B cell (primary cell): ENCODE data around the gene PRDX3. TPM values are rescaled to one million over a fixed set of nuclear protein-coding genes. Genes with fewer than 3 reads are reported as not detected.

Experiments
- ATAC-seq: fragments of 200-7000 bp; cut with Tn5 transposase; one replicate; pipeline ENCODE4 v1.10.0; 2021; ENCODE audit warnings: low read depth, mild to moderate bottlenecking, moderate number of reproducible peaks, moderate library complexity
- CTCF ChIA-PET: fragments of 350-600 bp; sonication (Branson Sonifier 250); formaldehyde crosslinking; loops from one replicate; lab custom pipeline; 2021; ENCODE audit warnings: antibody characterized with exemption, inconsistent platforms; lab: Charles Lee
- POLR2A ChIA-PET: fragments of 350-600 bp; sonication (Branson Sonifier 250); formaldehyde crosslinking; loops from one replicate; lab custom pipeline; 2021; ENCODE audit warnings: antibody characterized with exemption; lab: Charles Lee
- DNase-seq: peaks from one replicate; pipeline ENCODE4 v3.0.0; 2013
- H2AFZ ChIP-seq: 2 replicates; pipeline ENCODE4 v1.6.1; 2012; ENCODE audit warnings: mild to moderate bottlenecking, low read depth, low read length; ENCODE audit not compliant: insufficient read depth, poor library complexity, severe bottlenecking
- H3K27ac ChIP-seq, 2 donors: 1 replicate in 1 of 2; 2 replicates in 1 of 2; pipeline ENCODE4 v1.5.1; 2012 to 2013; ENCODE audit warnings: low read length in 2 of 2, mild to moderate bottlenecking in 2 of 2, moderate library complexity in 1 of 2
- H3K27me3 ChIP-seq, 4 experiments: fragments of 200-600 bp in 1 of 4; sonication (generic) in 1 of 4; replicated peaks in 1 of 4; 1 replicate in 2 of 4; 2 replicates in 2 of 4; pipeline versions ENCODE4 v1.6.1 to v1.7.0; 2013 to 2016; ENCODE audit warnings: low read length in 3 of 4, mild to moderate bottlenecking in 2 of 4, mixed read lengths in 1 of 4, moderate library complexity in 1 of 4; ENCODE audit not compliant: insufficient read depth in 4 of 4, control insufficient read depth in 3 of 4; ENCODE audit errors: control extremely low read depth in 1 of 4
- H3K36me3 ChIP-seq, 2 experiments: replicated peaks in 1 of 2; 1 replicate in 1 of 2; 2 replicates in 1 of 2; pipeline versions ENCODE4 v1.6.1 to v1.7.1; 2013; ENCODE audit warnings: low read length in 1 of 2; ENCODE audit not compliant: insufficient read depth in 2 of 2, control insufficient read depth in 1 of 2; ENCODE audit errors: control extremely low read depth in 1 of 2, extremely low read depth in 1 of 2
- H3K4me1 ChIP-seq, 2 donors: fragments of 200-600 bp in 1 of 2; sonication (generic) in 1 of 2; 1 replicate in 1 of 2; 2 replicates in 1 of 2; pipeline versions ENCODE4 v1.5.1 to v1.6.1; 2013 to 2017; ENCODE audit warnings: low read length in 2 of 2; ENCODE audit not compliant: control insufficient read depth in 2 of 2, insufficient read depth in 2 of 2
- H3K4me2 ChIP-seq: replicated peaks from 2 replicates; pipeline ENCODE3; 2012; ENCODE audit warnings: mild to moderate bottlenecking, low read depth, low read length; ENCODE audit not compliant: poor library complexity, severe bottlenecking
- H3K4me3 ChIP-seq, 5 experiments: fragments of 200-600 bp in 1 of 5; sonication (generic) in 1 of 5; 1 replicate in 3 of 5; 2 replicates in 2 of 5; pipeline versions ENCODE4 v1.5.1 to v1.7.0; 2011 to 2016; ENCODE audit warnings: low read length in 4 of 5, mild to moderate bottlenecking in 4 of 5, low read depth in 2 of 5, control low read depth in 1 of 5, moderate library complexity in 1 of 5; ENCODE audit not compliant: insufficient read depth in 1 of 5; ENCODE audit errors: control extremely low read depth in 1 of 5, extremely low read depth in 1 of 5
- H3K79me2 ChIP-seq: fragments of 200-600 bp; sonication (generic); one replicate; pipeline ENCODE4 v1.6.0; 2016; ENCODE audit warnings: low read length; ENCODE audit not compliant: control insufficient read depth, insufficient read depth
- H3K9ac ChIP-seq: fragments of 200-600 bp; sonication (generic); 2 replicates; pipeline ENCODE4 v1.6.1; 2017; ENCODE audit warnings: mild to moderate bottlenecking, low read length, moderate library complexity
- H3K9me3 ChIP-seq, 3 donors: one replicate each; pipeline versions ENCODE4 v1.6.1 to v1.7.1; 2013; ENCODE audit warnings: low read length in 2 of 3; ENCODE audit not compliant: control insufficient read depth in 2 of 3, insufficient read depth in 1 of 3; ENCODE audit errors: control extremely low read depth in 1 of 3
- H4K20me1 ChIP-seq: 2 replicates; pipeline ENCODE4 v1.6.0; 2012; ENCODE audit warnings: mild to moderate bottlenecking, low read length; ENCODE audit not compliant: insufficient read depth, control insufficient read depth, poor library complexity, severe bottlenecking
- H3K27ac Mint-ChIP-seq: one replicate; pipeline ENCODE4 v1.8.0; 2021; ENCODE audit warnings: mixed read lengths
- H3K27me3 Mint-ChIP-seq: one replicate; pipeline ENCODE4 v1.8.0; 2021; ENCODE audit warnings: mixed read lengths
- H3K4me1 Mint-ChIP-seq: one replicate; pipeline ENCODE4 v1.8.0; 2021; ENCODE audit warnings: mixed read lengths
- H3K4me3 Mint-ChIP-seq: one replicate; pipeline ENCODE4 v1.8.0; 2021; ENCODE audit warnings: mixed read lengths
- H3K9me3 Mint-ChIP-seq: one replicate; pipeline ENCODE4 v1.8.0; 2022; ENCODE audit warnings: mixed read lengths; ENCODE audit not compliant: insufficient read depth
- CTCF ChIP-seq: fragments of 200-600 bp; IDR thresholded peaks from one replicate; pipeline ENCODE4 v1.8.0; 2022; ENCODE audit warnings: antibody characterized with exemption, mild to moderate bottlenecking
- EZH2 ChIP-seq: IDR thresholded peaks from 2 replicates; pipeline ENCODE4 v1.6.1; 2012; ENCODE audit warnings: borderline replicate concordance, low read depth, mild to moderate bottlenecking, moderate library complexity, low read length; ENCODE audit not compliant: insufficient read depth, poor library complexity, severe bottlenecking
- WGBS: methylation state at CpG from one replicate; pipeline ENCODE4 v1.1.5; 2013; ENCODE audit warnings: missing lambda C conversion rate; ENCODE audit not compliant: insufficient coverage; 5-methylcytosine and 5-hydroxymethylcytosine counted together
- intact Hi-C: fragments of 100-400 bp; cut with micrococcal nuclease; formaldehyde crosslinking; loops from one replicate; pipeline ENCODE4 v1.10.0; 2022
- polyA minus RNA-seq: library from RNA; depleted of rRNA, polyadenylated mRNA; stranded (reverse); fragments of >200 nt; gene quantifications from 2 replicates; pipeline ENCODE4 v1.2.3, GENCODE V29; 2012
- polyA plus RNA-seq: library from polyadenylated mRNA; depleted of rRNA; stranded (reverse); fragments of >200 nt; gene quantifications from 2 replicates; pipeline ENCODE4 v1.2.3, GENCODE V29; 2012
- total RNA-seq, 2 donors: library from RNA; stranded (reverse); fragments of 120-200 nt in 1 of 2; gene quantifications; 1 replicate in 1 of 2; 2 replicates in 1 of 2; pipeline versions ENCODE4 v1.2.3 to v1.2.4, GENCODE V29; 2013 to 2022

Gene PRDX3
- 36.2 and 36.3 TPM in 2 replicates for total RNA-seq
- 56.9 TPM for total RNA-seq (2013)
- 16.7 and 18.0 TPM in 2 replicates for polyA plus RNA-seq
- 24.3 and 37.7 TPM in 2 replicates for polyA minus RNA-seq

DNA sequence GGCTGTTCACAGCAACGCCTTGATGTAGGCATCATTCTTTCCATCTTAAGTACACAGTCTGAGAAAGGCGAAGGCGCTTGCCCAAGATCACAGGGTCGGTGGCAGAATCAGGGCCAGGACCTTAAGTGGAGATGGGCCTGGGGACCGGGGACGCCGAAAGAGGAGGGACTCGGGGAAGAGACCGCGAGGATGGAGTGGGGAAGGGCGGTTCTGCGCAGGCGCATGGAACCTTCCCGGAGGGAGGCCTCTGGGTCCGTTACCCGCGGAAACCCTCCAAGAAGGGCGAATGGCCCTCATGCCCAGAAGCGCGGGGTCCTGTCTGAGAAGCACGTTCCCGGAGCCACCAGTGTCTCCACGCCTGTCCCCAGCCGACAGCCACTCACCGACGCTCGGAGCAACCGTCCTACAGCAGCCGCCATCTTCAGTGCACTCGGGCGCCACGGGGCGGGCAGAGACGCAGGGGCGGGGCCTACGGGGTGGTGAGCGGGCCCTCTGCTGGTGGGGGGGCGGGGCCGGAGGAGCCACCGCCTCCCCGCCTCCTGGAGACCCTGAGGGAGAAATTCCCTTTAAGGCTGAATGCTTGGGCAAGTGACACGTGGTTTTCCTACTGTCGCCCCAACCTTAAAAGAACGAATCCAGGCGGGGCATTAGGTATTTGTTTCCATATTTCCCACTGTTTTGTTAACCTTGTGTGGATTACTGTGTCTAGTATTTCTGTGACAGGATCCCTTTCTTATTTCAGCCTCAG, at the start of gene PRDX3:
Gene PRDX3 (minus strand): TSS at position 441 of the 748 bp plus-strand sequence. CDS start 22 bp downstream, at position 419.
- Histone ChIP-seq H3K4me1 (peaks cover 11 to 15% of the 10 kb centered on the region in 2 donors), H3K4me3 (peak within 1 kb of the TSS; percentile 88 to 98 (median 89)), H3K9me3 (no peaks in the 10 kb centered on the region), H3K4me2 (peak within 1 kb of the TSS; percentile 77), H3K79me2 (peaks cover 43% of the 10 kb centered on the region), H3K27ac (peak within 1 kb of the TSS; percentile 68 to 71), H3K27me3 (no peaks in the 10 kb centered on the region), H3K9ac (peak within 1 kb of the TSS; percentile 88), H2AFZ (peak within 1 kb of the TSS; percentile 98), H3K36me3 (peaks cover 3 to 8% of the 10 kb centered on the region in 2 experiments), H4K20me1 (peaks cover 6% of the 10 kb centered on the region)
- H3K4me1 Mint-ChIP-seq = peaks cover 28% of the 10 kb centered on the region
- peak; percentile 29 for TF ChIP-seq CTCF
- TF ChIP-seq EZH2 = no peak
- intact Hi-C loops = loop anchor here (1.0 to 5.0 kb wide), 7 partner anchors 13 to 694 kb away; partner anchors contain the start of genes BAG3, EIF3A, MCMBP and SFXN4
- CTCF ChIA-PET = interaction anchor here (0.7 to 1.0 kb wide), 3 partner anchors 12 to 139 kb away, joined by 3 read pairs; no protein-coding TSS in a partner anchor
- ATAC-seq = peak; percentile 99
- peak within 1 kb of the TSS; percentile 94 for H3K4me3 Mint-ChIP-seq
- POLR2A ChIA-PET = no interaction called here
- no peaks in the 10 kb centered on the region for H3K27me3 Mint-ChIP-seq
- no peaks in the 10 kb centered on the region for H3K9me3 Mint-ChIP-seq
- DNase-seq = peak; percentile 92
- H3K27ac Mint-ChIP-seq = peak within 1 kb of the TSS; percentile 90
- under 1% methylated on average over 39 of the region's 45 CpGs for WGBS

DNA sequence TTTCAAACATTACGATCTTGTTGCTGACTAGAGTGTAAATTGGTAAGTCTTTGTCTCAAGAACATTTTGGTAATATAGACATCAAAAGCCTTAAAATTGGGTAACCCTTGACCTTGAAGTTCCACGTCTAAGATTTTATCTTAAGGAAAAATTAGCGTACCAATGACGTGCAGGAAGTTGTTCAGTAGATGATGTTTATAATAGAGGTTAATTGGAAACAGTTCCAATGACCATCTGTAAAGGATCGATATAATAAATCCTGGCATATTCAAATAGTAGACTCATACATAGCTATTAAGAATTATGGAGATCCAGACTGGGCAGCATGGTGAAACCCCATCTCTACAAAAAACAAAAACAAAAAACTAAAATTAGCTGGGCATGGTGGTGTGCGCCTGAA, 49.2 kb upstream of the PRDX3 start:
- Histone ChIP-seq H3K27ac (no peak overlapping the region), H3K4me3 (no peak overlapping the region), H4K20me1 (peaks cover 25% of the 10 kb centered on the region), H3K9ac (no peak overlapping the region), H2AFZ (no peak overlapping the region), H3K4me2 (no peak overlapping the region), H3K9me3 (peaks cover 0 to 4% (median 0%) of the 10 kb centered on the region in 3 donors), H3K27me3 (no peaks in the 10 kb centered on the region), H3K79me2 (peaks cover 94% of the 10 kb centered on the region), H3K36me3 (peaks cover 0 to 2% of the 10 kb centered on the region in 2 experiments), H3K4me1 (peaks cover 0 to under 1% of the 10 kb centered on the region in 2 donors)
- POLR2A ChIA-PET = no interaction called here
- CTCF ChIA-PET = no interaction called here
- WGBS = 100% methylated on average over 1 of the region's 6 CpGs
- peaks cover 35% of the 10 kb centered on the region for H3K4me1 Mint-ChIP-seq
- H3K4me3 Mint-ChIP-seq = no peak overlapping the region
- TF ChIP-seq CTCF = no peak
- TF ChIP-seq EZH2 = no peak
- H3K27me3 Mint-ChIP-seq = no peaks in the 10 kb centered on the region
- intact Hi-C loops = no loop called here
- no peak overlapping the region for H3K27ac Mint-ChIP-seq
- H3K9me3 Mint-ChIP-seq = no peaks in the 10 kb centered on the region
- DNase-seq (no peak), ATAC-seq (no peak)
